ENCODE results near the gene PEX11G. TPM values are rescaled to one million over a fixed set of nuclear protein-coding genes. Genes with fewer than 3 reads are reported as not detected.

The PEX11G gene
- polyA plus RNA-seq, 2 of the 4 experiments (the other 2 are of a cell fraction): 1.3 to 1.9 TPM

DNA sequence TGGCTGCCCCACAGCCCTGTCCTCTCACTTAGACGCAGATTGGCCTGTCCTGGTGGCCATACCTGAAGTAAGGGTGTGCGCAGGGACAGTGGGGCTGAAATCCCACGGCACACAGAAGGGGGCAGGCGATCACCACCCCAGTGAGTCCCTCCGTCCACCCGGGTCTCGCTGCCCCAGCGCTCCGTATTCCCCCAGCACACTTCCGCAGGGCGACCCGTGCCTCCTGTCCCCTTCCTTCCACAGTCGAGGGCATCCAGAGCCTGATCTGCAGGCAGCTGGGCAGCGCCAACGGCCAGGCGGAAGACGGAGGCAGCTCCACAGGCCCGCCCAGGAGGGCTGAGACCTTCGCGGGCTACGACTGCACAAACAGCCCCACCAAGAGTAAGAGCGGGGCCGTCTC lies 25.3 kb downstream of the PEX11G start:
- POLR2A ChIA-PET: no interaction called here

DNA sequence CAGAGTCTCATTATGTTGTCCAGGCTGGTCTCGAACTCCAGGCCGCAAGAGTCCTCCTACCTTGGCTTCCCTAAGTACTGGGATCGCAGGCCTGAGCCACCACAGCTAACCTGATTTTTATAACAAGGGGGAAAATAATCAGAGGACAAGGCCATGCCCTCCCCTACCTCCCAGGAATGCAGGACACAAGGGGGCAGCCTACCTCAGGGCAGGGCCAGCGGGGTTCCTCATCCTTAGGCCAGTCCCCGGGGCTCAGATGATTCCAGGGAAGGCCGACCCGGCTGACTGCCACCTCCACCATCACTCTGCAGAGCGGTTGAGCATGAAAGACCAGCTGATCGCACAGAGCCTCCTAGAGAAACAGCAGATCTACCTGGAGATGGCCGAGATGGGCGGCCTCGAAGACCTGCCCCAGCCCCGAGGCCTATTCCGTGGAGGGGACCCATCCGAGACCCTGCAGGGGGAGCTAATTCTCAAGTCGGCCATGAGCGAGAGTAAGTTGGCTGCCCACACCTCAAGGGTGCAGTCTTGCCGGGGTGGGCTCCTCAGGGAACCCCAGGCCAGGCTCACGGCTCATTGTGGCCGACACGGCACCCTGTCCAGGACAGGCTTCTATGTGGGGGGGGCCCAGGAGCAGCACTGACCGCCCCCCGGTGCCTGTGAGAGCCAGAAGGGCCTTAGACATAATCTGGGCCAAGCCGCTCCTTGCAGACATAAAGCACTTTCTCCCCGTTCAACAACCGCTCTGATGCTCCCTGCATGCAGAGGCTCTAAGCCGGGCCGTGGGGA lies 26.8 kb downstream of the PEX11G start:
- FAIRE-seq (no peak), ATAC-seq (peak in 1 of 2 experiments; percentile 56; a peak in 3 of 6 replicates), DNase-seq (ENCODE audit: low read depth in 1 of 2, low spot score in 1 of 2) (no peak)
- ChIA-PET POLR2A (no interaction called here), CTCF (no interaction called here)
- TF ChIP-seq SREBF2 (IDR thresholded peaks at IDR 0.05) (no peak), JUN (IDR thresholded peaks at IDR 0.05) (no peak), KDM1A (IDR thresholded peaks at IDR 0.05; ENCODE audit: low read depth) (no peak), RAD21 (conservative IDR thresholded peaks at IDR 0.05 in 1 of 2, IDR thresholded peaks at IDR 0.05 in 1 of 2) (no peak), CEBPB (IDR thresholded peaks at IDR 0.05) (no peak), ZSCAN20 (CRISPR knock-in tag; IDR thresholded peaks at IDR 0.05) (no peak)
- Histone ChIP-seq H3K27ac (no peak overlapping the region), H3K4me1 (no peaks in the 10 kb centered on the region), H3K4me3 (no peak overlapping the region), H3K4me2 (no peak overlapping the region), H3K9me3 (no peaks in the 10 kb centered on the region)
- 94% methylated on average over 25 of the region's 28 CpGs for WGBS (ENCODE audit: missing lambda C conversion rate)

More for the DNA sequence above, 25.3 kb downstream of the PEX11G start:
- WGBS (ENCODE audit: missing lambda C conversion rate): 85% methylated on average over 15 of the region's 23 CpGs
- no peak overlapping the region for H3K4me2 ChIP-seq
- FAIRE-seq (no peak), DNase-seq (ENCODE audit: low read depth in 1 of 2, low spot score in 1 of 2) (no peak), ATAC-seq (no peak)
- no peak for TF ChIP-seq SMC3 (IDR thresholded peaks at IDR 0.05)
- TF ChIP-seq RARB (CRISPR knock-in tag; IDR thresholded peaks at IDR 0.05): no peak
- TF ChIP-seq, protein P1, sequence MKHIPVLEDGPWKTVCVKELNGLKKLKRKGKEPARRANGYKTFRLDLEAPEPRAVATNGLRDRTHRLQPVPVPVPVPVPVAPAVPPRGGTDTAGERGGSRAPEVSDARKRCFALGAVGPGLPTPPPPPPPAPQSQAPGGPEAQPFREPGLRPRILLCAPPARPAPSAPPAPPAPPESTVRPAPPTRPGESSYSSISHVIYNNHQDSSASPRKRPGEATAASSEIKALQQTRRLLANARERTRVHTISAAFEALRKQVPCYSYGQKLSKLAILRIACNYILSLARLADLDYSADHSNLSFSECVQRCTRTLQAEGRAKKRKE (CRISPR knock-in tag; IDR thresholded peaks at IDR 0.05; ENCODE audit: low read depth): no peak
- TF ChIP-seq FOSB (CRISPR knock-in tag; IDR thresholded peaks at IDR 0.05): no peak
- TF ChIP-seq KDM5A (IDR thresholded peaks at IDR 0.05): no peak
- TF ChIP-seq MYC (IDR thresholded peaks at IDR 0.05; ENCODE audit: borderline replicate concordance, low read length): no peak
- TF ChIP-seq POLR2A (IDR thresholded peaks at IDR 0.05; ENCODE audit: low read length): no peak
- no peak for TF ChIP-seq CHD2 (IDR thresholded peaks at IDR 0.05; ENCODE audit: low read length, partially characterized antibody)
- TF ChIP-seq CEBPB (IDR thresholded peaks at IDR 0.05): no peak
- no peak for TF ChIP-seq EHF (CRISPR knock-in tag; IDR thresholded peaks at IDR 0.05)
- no peak for TF ChIP-seq RAD21 (conservative IDR thresholded peaks at IDR 0.05 in 1 of 2, IDR thresholded peaks at IDR 0.05 in 1 of 2)
- TF ChIP-seq, protein P2, sequence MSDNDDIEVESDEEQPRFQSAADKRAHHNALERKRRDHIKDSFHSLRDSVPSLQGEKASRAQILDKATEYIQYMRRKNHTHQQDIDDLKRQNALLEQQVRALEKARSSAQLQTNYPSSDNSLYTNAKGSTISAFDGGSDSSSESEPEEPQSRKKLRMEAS (IDR thresholded peaks at IDR 0.05): no peak
- TF ChIP-seq TP53 (CRISPR knock-in tag; IDR thresholded peaks at IDR 0.05): no peak
- TF ChIP-seq ZFP36 (IDR thresholded peaks at IDR 0.05; ENCODE audit: borderline replicate concordance, partially characterized antibody): no peak
- no peak for TF ChIP-seq CBX2 (IDR thresholded peaks at IDR 0.05; ENCODE audit: borderline replicate concordance, low read depth)
- TF ChIP-seq NR3C1 (IDR thresholded peaks at IDR 0.05): no peak
- CTCF ChIA-PET: no interaction called here
- H3K4me1 ChIP-seq: no peaks in the 10 kb centered on the region
- no peak overlapping the region for H3K4me3 ChIP-seq
- no peak overlapping the region for H3K27ac ChIP-seq
- no peaks in the 10 kb centered on the region for H3K9me3 ChIP-seq

DNA sequence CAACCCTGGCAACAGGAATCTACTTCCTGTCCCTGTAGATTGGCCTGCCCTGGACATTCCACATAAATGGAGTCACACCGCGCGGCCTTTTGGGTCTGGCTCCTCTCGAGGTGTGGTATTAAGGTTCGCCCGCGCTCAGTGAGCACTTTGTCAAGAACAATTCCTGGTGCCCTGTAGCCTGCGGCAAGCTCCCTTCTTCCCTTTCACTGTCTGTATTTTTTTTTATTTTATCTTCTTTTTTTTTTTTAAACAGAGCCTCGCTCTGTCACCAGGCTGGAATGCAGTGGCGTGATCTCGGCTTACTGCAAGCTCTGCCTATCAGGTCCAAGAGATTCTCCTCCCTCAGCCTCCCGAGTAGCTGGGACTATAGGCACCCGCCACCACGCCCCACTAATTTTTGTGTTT lies 28.3 kb downstream of the PEX11G start:
- H3K9me3 ChIP-seq: no peaks in the 10 kb centered on the region
- no peaks in the 10 kb centered on the region for H3K4me1 ChIP-seq
- no peak for DNase-seq (ENCODE audit: low read depth in 1 of 2, low spot score in 1 of 2)
- H3K27ac ChIP-seq: no peak overlapping the region
- no peak for TF ChIP-seq SREBF2 (IDR thresholded peaks at IDR 0.05)
- no peak for TF ChIP-seq CBX8 (IDR thresholded peaks at IDR 0.05)
- TF ChIP-seq NPAS2 (CRISPR knock-in tag; IDR thresholded peaks at IDR 0.05; ENCODE audit: borderline replicate concordance): no peak
- TF ChIP-seq, protein P1 (CRISPR knock-in tag; IDR thresholded peaks at IDR 0.05; ENCODE audit: low read depth): no peak
- no peak for TF ChIP-seq EP300 (IDR thresholded peaks at IDR 0.05)
- no peak for TF ChIP-seq BHLHE40 (IDR thresholded peaks at IDR 0.05; ENCODE audit: low read depth, low read length)
- no peak for TF ChIP-seq FOXS1 (CRISPR knock-in tag; IDR thresholded peaks at IDR 0.05)
- no peak for TF ChIP-seq RAD21 (conservative IDR thresholded peaks at IDR 0.05 in 1 of 2, IDR thresholded peaks at IDR 0.05 in 1 of 2)
- TF ChIP-seq POLR2AphosphoS2 (conservative IDR thresholded peaks at IDR 0.05; ENCODE audit: low read length): no peak
- TF ChIP-seq, protein P3, sequence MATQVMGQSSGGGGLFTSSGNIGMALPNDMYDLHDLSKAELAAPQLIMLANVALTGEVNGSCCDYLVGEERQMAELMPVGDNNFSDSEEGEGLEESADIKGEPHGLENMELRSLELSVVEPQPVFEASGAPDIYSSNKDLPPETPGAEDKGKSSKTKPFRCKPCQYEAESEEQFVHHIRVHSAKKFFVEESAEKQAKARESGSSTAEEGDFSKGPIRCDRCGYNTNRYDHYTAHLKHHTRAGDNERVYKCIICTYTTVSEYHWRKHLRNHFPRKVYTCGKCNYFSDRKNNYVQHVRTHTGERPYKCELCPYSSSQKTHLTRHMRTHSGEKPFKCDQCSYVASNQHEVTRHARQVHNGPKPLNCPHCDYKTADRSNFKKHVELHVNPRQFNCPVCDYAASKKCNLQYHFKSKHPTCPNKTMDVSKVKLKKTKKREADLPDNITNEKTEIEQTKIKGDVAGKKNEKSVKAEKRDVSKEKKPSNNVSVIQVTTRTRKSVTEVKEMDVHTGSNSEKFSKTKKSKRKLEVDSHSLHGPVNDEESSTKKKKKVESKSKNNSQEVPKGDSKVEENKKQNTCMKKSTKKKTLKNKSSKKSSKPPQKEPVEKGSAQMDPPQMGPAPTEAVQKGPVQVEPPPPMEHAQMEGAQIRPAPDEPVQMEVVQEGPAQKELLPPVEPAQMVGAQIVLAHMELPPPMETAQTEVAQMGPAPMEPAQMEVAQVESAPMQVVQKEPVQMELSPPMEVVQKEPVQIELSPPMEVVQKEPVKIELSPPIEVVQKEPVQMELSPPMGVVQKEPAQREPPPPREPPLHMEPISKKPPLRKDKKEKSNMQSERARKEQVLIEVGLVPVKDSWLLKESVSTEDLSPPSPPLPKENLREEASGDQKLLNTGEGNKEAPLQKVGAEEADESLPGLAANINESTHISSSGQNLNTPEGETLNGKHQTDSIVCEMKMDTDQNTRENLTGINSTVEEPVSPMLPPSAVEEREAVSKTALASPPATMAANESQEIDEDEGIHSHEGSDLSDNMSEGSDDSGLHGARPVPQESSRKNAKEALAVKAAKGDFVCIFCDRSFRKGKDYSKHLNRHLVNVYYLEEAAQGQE (IDR thresholded peaks at IDR 0.05): no peak
- no peak for TF ChIP-seq CHD4 (IDR thresholded peaks at IDR 0.05; ENCODE audit: borderline replicate concordance)
- TF ChIP-seq SMC3 (IDR thresholded peaks at IDR 0.05): no peak
- TF ChIP-seq, protein P2 (IDR thresholded peaks at IDR 0.05): no peak
- no peak for TF ChIP-seq MYC (IDR thresholded peaks at IDR 0.05; ENCODE audit: borderline replicate concordance, low read length)
- TF ChIP-seq CBX2 (IDR thresholded peaks at IDR 0.05; ENCODE audit: borderline replicate concordance, low read depth): no peak
- no peak for TF ChIP-seq TFCP2L1 (CRISPR knock-in tag; IDR thresholded peaks at IDR 0.05)
- 90% methylated on average over 14 of the region's 14 CpGs for WGBS (ENCODE audit: missing lambda C conversion rate)
- FAIRE-seq: no peak
- no peak overlapping the region for H3K4me3 ChIP-seq
- ChIA-PET POLR2A (no interaction called here), CTCF (no interaction called here)
- no peak overlapping the region for H3K4me2 ChIP-seq
- ATAC-seq: no peak
